HCT116 (cell line): ENCODE data around the gene SELENOS. TPM values are rescaled to one million over a fixed set of nuclear protein-coding genes. Genes with fewer than 3 reads are reported as not detected.

Experiments
- ATAC-seq: fragments of 200-7000 bp; cut with Tn5 transposase; 2 replicates; pipeline ENCODE4 v1.9.1; 2020; ENCODE audit warnings: mild to moderate bottlenecking, moderate library complexity
- BruUV-seq: library from RNA; stranded (reverse); fragments of 400-500 nt; replicated peaks from 2 replicates; lab custom pipeline; 2021; lab: Mats Ljungman, UMichigan
- CTCF ChIA-PET: fragments of 300-600 bp; sonication (Branson Sonifier 250); formaldehyde crosslinking; loops from one replicate; lab custom pipeline; 2021; ENCODE audit warnings: antibody characterized with exemption; lab: Charles Lee
- POLR2A ChIA-PET: fragments of 300-600, 350-600 bp; sonication (Branson Sonifier 250); formaldehyde crosslinking; loops from one replicate; lab custom pipeline; 2021; ENCODE audit warnings: antibody characterized with exemption; lab: Charles Lee
- RAD21 ChIA-PET, 2 experiments: fragments of 300-600 bp; sonication (Branson Sonifier 250); formaldehyde crosslinking; loops; one replicate each; lab custom pipeline; 2023; ENCODE audit warnings: low total read pairs in 2 of 2; ENCODE audit not compliant: uncharacterized antibody in 2 of 2, unreplicated experiment in 2 of 2, low non-redundant PET in 1 of 2; lab: Charles Lee
- DNase-seq: peaks from one replicate; pipeline ENCODE4 v3.0.0-alpha.2; 2010; ENCODE audit warnings: low read depth, low spot score
- H2AFZ ChIP-seq: fragments of 200-600 bp; shearing (Covaris generic), sonication (generic); 2 replicates; pipeline ENCODE4 v1.6.1; 2017; ENCODE audit warnings: low read depth, mixed run types, mixed read lengths, antibody characterized with exemption, low read length; ENCODE audit not compliant: poor library complexity, severe bottlenecking
- H3K27ac ChIP-seq: 2 replicates; pipeline ENCODE4 v1.5.1; 2012; ENCODE audit warnings: low read depth, low read length
- H3K27me3 ChIP-seq: fragments of 200-600 bp; sonication (generic); 2 replicates; pipeline ENCODE4 v1.6.1; 2016; ENCODE audit warnings: mixed run types, low read length, mixed read lengths; ENCODE audit not compliant: insufficient read depth
- H3K36me3 ChIP-seq, 2 experiments: fragments of 200-500 bp in 1 of 2; fragments of 200-600 bp in 1 of 2; sonication (Bioruptor generic) in 1 of 2; sonication (generic) in 1 of 2; 2 replicates each; pipeline versions ENCODE4 v1.5.1 to v1.6.1; 2014 to 2016; ENCODE audit warnings: low read length in 2 of 2, inconsistent platforms in 1 of 2, mixed read lengths in 1 of 2, mixed run types in 1 of 2; ENCODE audit not compliant: insufficient read depth in 2 of 2, control insufficient read depth in 1 of 2
- H3K4me1 ChIP-seq, 2 experiments: fragments of 200-600 bp in 1 of 2; sonication (generic) in 1 of 2; 2 replicates each; pipeline versions ENCODE4 v1.5.1 to v1.6.1; 2012 to 2017; ENCODE audit warnings: low read length in 2 of 2, inconsistent platforms in 1 of 2, mild to moderate bottlenecking in 1 of 2, mixed read lengths in 1 of 2, mixed run types in 1 of 2, moderate library complexity in 1 of 2; ENCODE audit not compliant: insufficient read depth in 2 of 2, control insufficient read depth in 1 of 2
- H3K4me2 ChIP-seq: fragments of 200-600 bp; sonication (generic); 2 replicates; pipeline ENCODE4 v1.6.1; 2017; ENCODE audit warnings: mixed run types, low read length, mixed read lengths
- H3K4me3 ChIP-seq, 2 experiments: fragments of 200-600 bp in 1 of 2; sonication (generic) in 1 of 2; replicated peaks in 1 of 2; 2 replicates each; pipeline ENCODE4 v1.5.1; 2011 to 2016; ENCODE audit warnings: low read length in 2 of 2, control low read depth in 1 of 2, low read depth in 1 of 2, mild to moderate bottlenecking in 1 of 2, mixed read lengths in 1 of 2, mixed run types in 1 of 2
- H3K79me2 ChIP-seq: fragments of 200-600 bp; sonication (generic); 2 replicates; pipeline ENCODE4 v1.6.1; 2017; ENCODE audit warnings: mild to moderate bottlenecking, mixed run types, low read length, moderate library complexity, mixed read lengths; ENCODE audit not compliant: insufficient read depth
- H3K9ac ChIP-seq: fragments of 200-600 bp; sonication (generic); 2 replicates; pipeline ENCODE4 v1.6.1; 2016; ENCODE audit warnings: low read length, mixed read lengths
- H3K9me2 ChIP-seq: fragments of 200-600 bp; sonication (generic), shearing (Covaris generic); 2 replicates; pipeline ENCODE4 v1.6.1; 2017; ENCODE audit warnings: mixed run types, mild to moderate bottlenecking, moderate library complexity; ENCODE audit not compliant: insufficient read depth
- H3K9me3 ChIP-seq, 2 experiments: fragments of 200-500 bp in 1 of 2; fragments of 200-600 bp in 1 of 2; sonication (Bioruptor generic) in 1 of 2; sonication (generic) in 1 of 2; 2 replicates each; pipeline ENCODE4 v1.6.1; 2014 to 2017; ENCODE audit warnings: low read length in 2 of 2, mixed read lengths in 2 of 2, inconsistent platforms in 1 of 2, low read depth in 1 of 2, mild to moderate bottlenecking in 1 of 2, mixed run types in 1 of 2, moderate library complexity in 1 of 2; ENCODE audit not compliant: control insufficient read depth in 1 of 2, insufficient read depth in 1 of 2
- H4K20me1 ChIP-seq: fragments of 200-600 bp; sonication (generic), shearing (Covaris generic); 2 replicates; pipeline ENCODE4 v1.6.1; 2017; ENCODE audit warnings: mixed run types, mild to moderate bottlenecking, moderate library complexity; ENCODE audit not compliant: insufficient read depth
- ATF3 ChIP-seq: IDR thresholded peaks from 2 replicates; pipeline ENCODE4 v1.6.1; 2012
- CEBPB ChIP-seq: IDR thresholded peaks from 2 replicates; pipeline ENCODE4 v1.6.1; 2012; ENCODE audit warnings: low read depth
- CTCF ChIP-seq, 3 experiments: fragments of 200-600 bp in 1 of 3; sonication (generic) in 1 of 3; IDR thresholded peaks in 2 of 3; conservative IDR thresholded peaks in 1 of 3; 2 replicates each; pipeline ENCODE4 v1.5.1; 2012 to 2017; ENCODE audit warnings: low read depth in 2 of 3, low read length in 2 of 3, antibody characterized with exemption in 1 of 3, borderline replicate concordance in 1 of 3, control low read depth in 1 of 3, mild to moderate bottlenecking in 1 of 3, mixed read lengths in 1 of 3, mixed run types in 1 of 3, moderate library complexity in 1 of 3; ENCODE audit not compliant: insufficient read depth in 1 of 3
- EGR1 ChIP-seq: IDR thresholded peaks from 2 replicates; pipeline ENCODE4 v1.6.1; 2012; ENCODE audit warnings: low read depth
- ELF1 ChIP-seq: IDR thresholded peaks from 2 replicates; pipeline ENCODE4 v1.6.1; 2012; ENCODE audit warnings: low read depth, borderline replicate concordance
- EZH2 ChIP-seq: fragments of 200-600 bp; sonication (generic); IDR thresholded peaks from 2 replicates; pipeline ENCODE4 v1.6.1; 2017; ENCODE audit warnings: antibody characterized with exemption, mixed run types
- EZH2phosphoT487 ChIP-seq: fragments of 200-600 bp; IDR thresholded peaks from 2 replicates; pipeline ENCODE4 v1.6.1; 2018; ENCODE audit warnings: antibody characterized with exemption, borderline replicate concordance
- FOSL1 ChIP-seq: IDR thresholded peaks from 2 replicates; pipeline ENCODE4 v1.6.1; 2012; ENCODE audit warnings: low read depth
- JUND ChIP-seq: IDR thresholded peaks from 2 replicates; pipeline ENCODE4 v1.6.1; 2012
- POLR2A ChIP-seq: IDR thresholded peaks from 2 replicates; pipeline ENCODE4 v1.7.0; 2011; ENCODE audit warnings: borderline replicate concordance; ENCODE audit not compliant: insufficient read depth, insufficient read length; ENCODE audit errors: extremely low read depth
- POLR2AphosphoS5 ChIP-seq: IDR thresholded peaks from 2 replicates; pipeline ENCODE4 v1.6.1; 2011; ENCODE audit warnings: mild to moderate bottlenecking, low read depth, low read length, moderate library complexity
- RAD21 ChIP-seq: IDR thresholded peaks from 2 replicates; pipeline ENCODE4 v1.6.1; 2012; ENCODE audit warnings: low read depth, mild to moderate bottlenecking
- REST ChIP-seq: IDR thresholded peaks from 2 replicates; pipeline ENCODE4 v1.6.1; 2012; ENCODE audit warnings: low read depth
- SIN3A ChIP-seq: IDR thresholded peaks from 2 replicates; pipeline ENCODE4 v1.6.1; 2012; ENCODE audit warnings: low read depth
- SP1 ChIP-seq: IDR thresholded peaks from 2 replicates; pipeline ENCODE4 v1.6.1; 2012; ENCODE audit warnings: low read depth
- TCF7L2 ChIP-seq: IDR thresholded peaks from 2 replicates; pipeline ENCODE4 v1.7.0; 2011; ENCODE audit warnings: borderline replicate concordance, inconsistent platforms; ENCODE audit not compliant: insufficient read depth, insufficient read length; ENCODE audit errors: extremely low read depth
- YY1 ChIP-seq: IDR thresholded peaks from 2 replicates; pipeline ENCODE4 v1.6.1; 2011; ENCODE audit warnings: low read length, low read depth, moderate library complexity, mild to moderate bottlenecking; ENCODE audit not compliant: insufficient replicate concordance; ENCODE audit errors: extremely low read depth
- ZBTB33 ChIP-seq: IDR thresholded peaks from 2 replicates; pipeline ENCODE4 v1.6.1; 2011; ENCODE audit warnings: mild to moderate bottlenecking, low read length, moderate library complexity; ENCODE audit not compliant: insufficient replicate concordance; ENCODE audit errors: extremely low read depth
- ZFX ChIP-seq: fragments of 450-650 bp; IDR thresholded peaks from 2 replicates; pipeline ENCODE4 v1.6.1; 2017
- ZNF274 ChIP-seq: fragments of 200-500 bp; sonication (Bioruptor generic); IDR thresholded peaks from 2 replicates; pipeline ENCODE4 v1.6.1; 2014; ENCODE audit warnings: mild to moderate bottlenecking, low read depth, low read length, inconsistent platforms
- intact Hi-C: fragments of 100-400 bp; cut with micrococcal nuclease; formaldehyde crosslinking; loops from 2 replicates; pipeline ENCODE4 v1.10.0; 2022
- total RNA-seq: library from RNA; stranded (reverse); gene quantifications from one replicate; pipeline ENCODE4 v1.2.1, GENCODE V29; 2021; ENCODE audit not compliant: unreplicated experiment

The SELENOS gene
- total RNA-seq, 1 experiment from 2014 or later = 45.6 TPM

DNA sequence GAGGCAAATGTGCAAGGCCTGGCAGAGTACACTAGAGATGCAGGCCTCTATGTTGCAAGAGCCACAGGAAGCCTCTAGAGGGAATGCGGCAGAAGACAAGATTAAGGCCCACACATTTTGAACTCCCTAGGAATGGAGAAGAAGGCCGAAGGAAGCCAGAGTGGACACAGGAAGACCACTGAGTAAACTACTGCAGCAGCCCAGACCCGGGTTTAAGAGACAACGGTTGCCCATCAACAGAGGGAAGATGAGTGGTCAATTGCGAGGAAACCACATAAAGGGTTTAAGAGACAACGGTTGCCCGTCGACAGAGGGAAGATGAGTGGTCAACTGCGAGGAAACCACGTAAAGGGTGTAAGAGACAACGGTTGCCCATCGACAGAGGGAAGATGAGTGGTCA is 40.0 kb downstream of the SELENOS start:
- ChIA-PET CTCF (no interaction called here), RAD21 (no interaction called here), POLR2A (no interaction called here)
- Histone ChIP-seq H4K20me1 (peaks cover 8% of the 10 kb centered on the region; the same call in 1 of the 2 replicates), H3K27ac (no peak overlapping the region), H2AFZ (no peak overlapping the region), H3K27me3 (no peaks in the 10 kb centered on the region), H3K4me1 (no peaks in the 10 kb centered on the region), H3K4me2 (no peak overlapping the region), H3K36me3 (peaks cover 9 to 15% of the 10 kb centered on the region in 2 experiments; a peak in 3 of 4 replicates), H3K4me3 (no peak overlapping the region), H3K79me2 (peaks cover 96% of the 10 kb centered on the region), H3K9me3 (no peaks in the 10 kb centered on the region), H3K9me2 (no peaks in the 10 kb centered on the region; the same call in 1 of the 2 replicates), H3K9ac (no peak overlapping the region)
- no TSS peak for BruUV-seq
- ATAC-seq (no peak), DNase-seq (no peak)
- no peak for TF ChIP-seq POLR2AphosphoS5
- no peak for TF ChIP-seq ATF3
- TF ChIP-seq FOSL1 = no peak
- TF ChIP-seq EZH2 = no peak
- no peak for TF ChIP-seq TCF7L2
- no peak for TF ChIP-seq ZFX
- no peak for TF ChIP-seq SP1
- TF ChIP-seq POLR2A = no peak
- no peak for TF ChIP-seq SIN3A
- TF ChIP-seq YY1 = no peak
- no peak for TF ChIP-seq ZNF274
- TF ChIP-seq RAD21 = no peak
- TF ChIP-seq ELF1 = no peak
- no peak for TF ChIP-seq REST
- no peak for TF ChIP-seq CTCF (IDR thresholded peaks at IDR 0.05 in 2 of 3, conservative IDR thresholded peaks at IDR 0.05 in 1 of 3; ENCODE audit: borderline replicate concordance in 1 of 3, insufficient read depth in 1 of 3, low read depth in 2 of 3, low read length in 2 of 3)
- TF ChIP-seq ZBTB33 = no peak
- no peak for TF ChIP-seq CEBPB
- TF ChIP-seq EGR1 = no peak
- no peak for TF ChIP-seq JUND
- no peak for TF ChIP-seq EZH2phosphoT487
- intact Hi-C loops = no loop called here
